ENCODE data around the gene CCR6.

- TF ChIP-seq EZH2 (IDR thresholded peaks at IDR 0.05; ENCODE audit: insufficient read depth, poor library complexity, severe bottlenecking) (no peak), EZH2phosphoT487 (IDR thresholded peaks at IDR 0.05; ENCODE audit: insufficient read depth, low read depth) (no peak)
Measured at GRCh38 chr6:167073679-167074274, 49.1 kb upstream of the CCR6 start.

Data from GM23248 (cell line).